Pancreas (tissue), 10 donors: ENCODE results near the gene ENHO. TPM values are rescaled to one million over a fixed set of nuclear protein-coding genes. Genes with fewer than 3 reads are reported as not detected.
A peak's percentile ranks its signal among the peaks of the same experiment; 100 is the strongest.

Experiments
- ATAC-seq, 4 donors: fragments of 200-7000 bp; cut with Tn5 transposase; one replicate each; pipeline versions ENCODE4 v1.8.0 to v1.9.1; 2020; ENCODE audit warnings: mild to moderate bottlenecking in 4 of 4, moderate library complexity in 4 of 4
- DNase-seq, 6 donors: peaks; one replicate each; pipeline ENCODE4 v3.0.0-alpha.2; 2020
- FAIRE-seq: peaks from 2 replicates; lab custom pipeline; 2012; peaks lifted over from hg19 to GRCh38; lab: Jason Lieb, UNC
- H3K27ac ChIP-seq, 4 donors: fragments of 200-600 bp; sonication (generic); 1 replicate in 3 of 4; 2 replicates in 1 of 4; pipeline versions ENCODE4 v1.5.0 to v1.8.0; 2020
- H3K27me3 ChIP-seq, 4 donors: fragments of 200-600 bp; one replicate each; pipeline ENCODE4 v1.8.0; 2021
- H3K36me3 ChIP-seq, 3 donors: fragments of 200-600 bp; sonication (generic) in 1 of 3; one replicate each; pipeline versions ENCODE4 v1.5.0 to v1.8.0; 2020 to 2021
- H3K4me1 ChIP-seq, 3 donors: fragments of 200-600 bp; one replicate each; pipeline ENCODE4 v1.8.0; 2021
- H3K4me3 ChIP-seq, 4 donors: fragments of 200-600 bp; sonication (generic) in 2 of 4; one replicate each; pipeline versions ENCODE4 v1.5.0 to v1.8.0; 2020 to 2021
- H3K9me3 ChIP-seq, 4 donors: fragments of 200-600 bp; one replicate each; pipeline ENCODE4 v1.8.0; 2021
- CTCF ChIP-seq, 4 donors: fragments of 200-600 bp; sonication (generic) in 3 of 4; IDR thresholded peaks; one replicate each; pipeline versions ENCODE4 v1.5.0 to v1.8.0; 2021; ENCODE audit warnings: antibody characterized with exemption in 4 of 4
- WGBS, 2 donors: extraction: QIAGEN DNeasy Blood & Tissue Kit; methylation state at CpG; one replicate each; pipeline ENCODE4 v1.1.7; 2013; 5-methylcytosine and 5-hydroxymethylcytosine counted together
- intact Hi-C, 3 donors: fragments of 100-400 bp; cut with DNase I; formaldehyde crosslinking; loops; one replicate each; pipeline versions ENCODE4 v1.11.1 to v1.14.2; 2022
- polyA plus RNA-seq, 2 donors: library from polyadenylated mRNA; stranded (reverse); fragments of 200-250 nt; gene quantifications; one replicate each; pipeline ENCODE4 v1.2.3, GENCODE V29; 2013
- total RNA-seq, 6 donors: library from RNA; stranded (reverse); fragmentation: NEBNext Ultra II Directional in 4 of 6; extraction: Animal tissue kit (Norgen Biotek cat#: 25700) in 4 of 6; gene quantifications; one replicate each; pipeline versions ENCODE4 v1.2.1 to v1.2.4, GENCODE V29; 2021 to 2023
- donor health status: healthy with polysubstance abuse.
- donor health status: DM: no; HTN: no; CAD: no; lungs with moderate emphysema.
- donor health status: DM: no; HTN: no; CAD: no.
- donor health status: control.
- donor health status: control.
- donor health status: Bipolar disorder and iron deficiency.
- donor health status: DM: yes; HTN: yes; CAD: no.
- donor health status: DM: no; HTN: no; CAD: no.
- donor health status: DM: no; HTN: no; CAD: no.
- donor health status: DM: yes; HTN: yes; CAD: no.

The ENHO gene
- total and polyA plus RNA-seq, 8 donors = 0.24 to 4.3 (median 0.67) TPM

GRCh38 chr9:34570376-34570775 is 47.6 kb upstream of the ENHO start:
- intact Hi-C loops = no loop called here
- DNase-seq = no peak
- no peaks in the 10 kb centered on the region for H3K36me3 ChIP-seq
- no peak overlapping the region for H3K4me3 ChIP-seq
- H3K27me3 ChIP-seq = no peaks in the 10 kb centered on the region
- no peaks in the 10 kb centered on the region for H3K4me1 ChIP-seq
- FAIRE-seq = no peak
- ATAC-seq = no peak
- no peak overlapping the region for H3K27ac ChIP-seq
- TF ChIP-seq CTCF (IDR thresholded peaks at IDR 0.05) = no peak
- H3K9me3 ChIP-seq = no peaks in the 10 kb centered on the region
- WGBS, 2 donors = 67 to 79% methylated on average over 11 of the region's 11 CpGs

- no peak overlapping the region for H3K4me3 ChIP-seq
- 66 to 68% methylated on average over 12 of the region's 12 CpGs for WGBS, 2 donors
- no peaks in the 10 kb centered on the region for H3K4me1 ChIP-seq
- DNase-seq (peak in 1 of 6 donors; percentile 36), ATAC-seq (no peak), FAIRE-seq (no peak)
- no peaks in the 10 kb centered on the region for H3K27me3 ChIP-seq
- no peaks in the 10 kb centered on the region for H3K36me3 ChIP-seq
- no peak for TF ChIP-seq CTCF (IDR thresholded peaks at IDR 0.05)
- H3K9me3 ChIP-seq = no peaks in the 10 kb centered on the region
- no peak overlapping the region for H3K27ac ChIP-seq
- intact Hi-C loops = no loop called here
Observed at GRCh38 chr9:34568774-34569173, 46.0 kb upstream of the ENHO start.

GRCh38 chr9:34568133-34568532 is 45.3 kb upstream of the ENHO start:
- FAIRE-seq = no peak

GRCh38 chr9:34566972-34567371 is 44.2 kb upstream of the ENHO start:
- Histone ChIP-seq H3K36me3 (no peaks in the 10 kb centered on the region), H3K27ac (no peak overlapping the region), H3K9me3 (no peaks in the 10 kb centered on the region), H3K4me1 (no peaks in the 10 kb centered on the region), H3K27me3 (no peaks in the 10 kb centered on the region), H3K4me3 (no peak overlapping the region)
- intact Hi-C loops = no loop called here
- FAIRE-seq = no peak
- 69 to 74% methylated on average over 6 of the region's 6 CpGs for whole genome bisulfite sequencing, 2 donors
- peak in 1 of 6 donors; percentile 18 for DNase-seq
- TF ChIP-seq CTCF (IDR thresholded peaks at IDR 0.05) = no peak
- no peak for ATAC-seq

More at GRCh38 chr9:34568133-34568532, 45.3 kb upstream of the ENHO start:
- no peaks in the 10 kb centered on the region for H3K4me1 ChIP-seq
- TF ChIP-seq CTCF (IDR thresholded peaks at IDR 0.05) = no peak
- H3K27me3 ChIP-seq = no peaks in the 10 kb centered on the region
- DNase-seq (no peak), ATAC-seq (no peak)
- H3K9me3 ChIP-seq = no peaks in the 10 kb centered on the region
- intact Hi-C loops = no loop called here
- H3K4me3 ChIP-seq = no peak overlapping the region
- 56 to 65% methylated on average over 7 of the region's 7 CpGs for WGBS, 2 donors
- no peaks in the 10 kb centered on the region for H3K36me3 ChIP-seq
- H3K27ac ChIP-seq = no peak overlapping the region

- ATAC-seq = no peak
- intact Hi-C loops = no loop called here
- Histone ChIP-seq H3K9me3 (no peaks in the 10 kb centered on the region), H3K4me1 (no peaks in the 10 kb centered on the region), H3K4me3 (no peak overlapping the region), H3K36me3 (no peaks in the 10 kb centered on the region), H3K27me3 (no peaks in the 10 kb centered on the region), H3K27ac (no peak overlapping the region)
- peak in 1 of 6 donors; percentile 29 for DNase-seq
- no peak for TF ChIP-seq CTCF (IDR thresholded peaks at IDR 0.05)
- WGBS, 2 donors = 58 to 61% methylated on average over 8 of the region's 8 CpGs
- no peak for FAIRE-seq
Observed at GRCh38 chr9:34566322-34566721, 43.5 kb upstream of the ENHO start.
